ENCODE data around the gene NSUN2. TPM values are rescaled to one million over a fixed set of nuclear protein-coding genes. Genes with fewer than 3 reads are reported as not detected.
"Not testable (repeated sequence)": the region's sequence is repeated elsewhere in the genome, so short reads cannot be mapped to it uniquely, and the experiment has no call there.

Gene NSUN2
- total RNA-seq, 5 donors from 2014 or later (not counting 1 experiment from before 2014, with no cell fraction given) = 60.8 to 90.9 (median 68.7) TPM

DNA sequence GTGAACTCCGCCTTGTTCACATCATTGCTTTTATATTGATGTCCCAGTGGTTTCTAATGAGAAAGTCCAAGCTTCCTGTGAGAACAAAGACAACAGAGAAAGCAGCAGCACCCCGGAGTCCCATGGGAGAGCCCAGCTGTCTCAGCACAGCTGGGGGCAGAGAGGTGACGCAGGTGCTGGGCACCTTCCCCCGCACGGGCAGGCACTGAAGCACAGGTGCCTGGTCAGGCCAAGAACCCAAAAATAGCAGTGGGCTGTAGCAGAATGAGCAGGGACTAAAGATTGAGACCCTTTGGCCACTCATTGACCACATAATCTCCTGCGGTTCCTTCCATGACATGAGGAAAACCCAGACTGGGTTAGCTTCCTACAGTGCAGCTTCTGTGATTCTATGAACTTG lies 19.2 kb upstream of the NSUN2 start:
- Mint-ChIP-seq H3K4me1 (peaks cover 0 to 2% (median 0%) of the 10 kb centered on the region in 3 donors), H3K36me3 (peaks cover 35% of the 10 kb centered on the region), H3K27me3 (no peaks in the 10 kb centered on the region), H3K27ac (no peak overlapping the region), H3K4me3 (no peak overlapping the region), H3K9me3 (peaks cover 12 to 23% (median 13%) of the 10 kb centered on the region in 3 donors)
- H3K27me3 ChIP-seq (replicated peaks in 1 of 2; ENCODE audit: control insufficient read depth in 2 of 2, extremely low read depth in 1 of 2, insufficient read depth in 2 of 2, low read length in 1 of 2) = no peaks in the 10 kb centered on the region
- ATAC-seq (replicated peaks in 1 of 4) (no peak), DNase-seq (no peak)
- WGBS (ENCODE audit: insufficient coverage) = 91% methylated on average over 5 of the region's 6 CpGs
- H3K4me3 ChIP-seq (ENCODE audit: control insufficient read depth in 1 of 2, extremely low read depth in 1 of 2, low read length in 1 of 2) = no peak overlapping the region
- no peaks in the 10 kb centered on the region for H3K4me1 ChIP-seq (ENCODE audit: control insufficient read depth in 1 of 2, extremely low read depth in 1 of 2, insufficient read depth in 2 of 2, low read length in 2 of 2)
- CTCF ChIA-PET = no interaction called here
- peaks cover 0 to 5% of the 10 kb centered on the region in 2 donors for H3K36me3 ChIP-seq (ENCODE audit: control insufficient read depth in 2 of 2, extremely low read depth in 1 of 2, insufficient read depth in 1 of 2, low read length in 1 of 2)
- POLR2A ChIA-PET = no interaction called here
- no peak overlapping the region for H3K27ac ChIP-seq (ENCODE audit: low read length)
- H3K9me3 ChIP-seq = no peaks in the 10 kb centered on the region

DNA sequence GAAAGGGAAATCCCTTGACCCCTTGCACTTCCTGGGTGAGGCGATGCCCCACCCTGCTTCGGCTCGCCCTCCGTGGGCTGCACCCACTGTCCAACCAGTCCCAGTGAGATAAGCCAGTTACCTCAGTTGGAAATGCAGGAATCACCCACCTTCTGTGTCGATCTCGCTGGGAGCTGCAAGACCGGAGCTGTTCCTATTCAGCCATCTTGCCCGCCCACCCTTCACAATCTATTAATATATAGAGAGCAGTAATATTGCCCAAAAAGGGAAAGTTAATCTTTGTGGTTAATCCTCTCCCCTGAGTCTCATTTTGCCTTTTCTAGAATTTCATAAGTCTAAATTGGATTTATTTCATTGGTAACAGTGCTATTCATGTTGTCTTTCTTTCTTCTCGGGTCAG lies 16.8 kb upstream of the NSUN2 start:
- Mint-ChIP-seq H3K4me3 (no peak overlapping the region), H3K4me1 (peaks cover 0 to 9% (median 0%) of the 10 kb centered on the region in 3 donors), H3K9me3 (peaks cover 0 to 5% (median 5%) of the 10 kb centered on the region in 3 donors), H3K27ac (no peak overlapping the region), H3K27me3 (no peaks in the 10 kb centered on the region), H3K36me3 (peaks cover 22% of the 10 kb centered on the region)
- peaks cover 0 to 4% of the 10 kb centered on the region in 2 donors for H3K36me3 ChIP-seq (ENCODE audit: control insufficient read depth in 2 of 2, extremely low read depth in 1 of 2, insufficient read depth in 1 of 2, low read length in 1 of 2)
- DNase-seq (no peak), ATAC-seq (replicated peaks in 1 of 4) (no peak)
- 89% methylated on average over 3 of the region's 9 CpGs for WGBS (ENCODE audit: insufficient coverage)
- no peak overlapping the region for H3K4me3 ChIP-seq (ENCODE audit: control insufficient read depth in 1 of 2, extremely low read depth in 1 of 2, low read length in 1 of 2)
- H3K4me1 ChIP-seq (ENCODE audit: control insufficient read depth in 1 of 2, extremely low read depth in 1 of 2, insufficient read depth in 2 of 2, low read length in 2 of 2) = no peaks in the 10 kb centered on the region
- CTCF ChIA-PET = no interaction called here
- no peak overlapping the region for H3K27ac ChIP-seq (ENCODE audit: low read length)
- POLR2A ChIA-PET = no interaction called here
- no peaks in the 10 kb centered on the region for H3K9me3 ChIP-seq
- H3K27me3 ChIP-seq (replicated peaks in 1 of 2; ENCODE audit: control insufficient read depth in 2 of 2, extremely low read depth in 1 of 2, insufficient read depth in 2 of 2, low read length in 1 of 2) = no peaks in the 10 kb centered on the region

DNA sequence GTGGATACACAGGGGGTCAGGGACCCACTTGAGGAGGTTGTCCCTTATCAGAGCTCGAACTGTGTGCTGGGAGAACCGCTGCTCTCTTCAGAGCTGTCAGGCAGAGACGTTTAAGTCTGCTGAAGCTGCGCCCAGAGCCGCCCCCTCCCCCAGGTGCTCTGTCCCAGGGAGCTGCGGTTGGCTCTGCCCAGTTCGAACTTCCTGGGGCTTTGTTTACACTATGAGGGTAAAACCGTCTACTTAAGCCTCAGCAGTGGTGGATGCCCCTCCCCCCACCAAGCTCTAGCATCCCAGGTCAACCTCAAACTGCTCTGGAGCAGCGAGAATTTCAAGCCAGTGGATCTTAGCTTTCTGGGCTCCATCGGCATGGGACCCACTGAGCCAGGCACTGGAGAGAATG lies 16.3 kb upstream of the NSUN2 start:
- CTCF ChIA-PET = no interaction called here
- H3K27ac Mint-ChIP-seq = no peak overlapping the region
- H3K4me3 Mint-ChIP-seq = no peak overlapping the region
- DNase-seq (no peak), ATAC-seq (replicated peaks in 1 of 4) (no peak)
- Histone ChIP-seq H3K9me3 (no peaks in the 10 kb centered on the region), H3K4me3 (ENCODE audit: control insufficient read depth in 1 of 2, extremely low read depth in 1 of 2, low read length in 1 of 2) (no peak overlapping the region), H3K27ac (ENCODE audit: low read length) (no peak overlapping the region), H3K27me3 (replicated peaks in 1 of 2; ENCODE audit: control insufficient read depth in 2 of 2, extremely low read depth in 1 of 2, insufficient read depth in 2 of 2, low read length in 1 of 2) (no peaks in the 10 kb centered on the region), H3K36me3 (ENCODE audit: control insufficient read depth in 2 of 2, extremely low read depth in 1 of 2, insufficient read depth in 1 of 2, low read length in 1 of 2) (peaks cover 0 to 4% of the 10 kb centered on the region in 2 donors), H3K4me1 (ENCODE audit: control insufficient read depth in 1 of 2, extremely low read depth in 1 of 2, insufficient read depth in 2 of 2, low read length in 2 of 2) (no peaks in the 10 kb centered on the region)
- H3K4me1 Mint-ChIP-seq = peaks cover 0 to 9% (median 0%) of the 10 kb centered on the region in 3 donors
- no peaks in the 10 kb centered on the region for H3K27me3 Mint-ChIP-seq
- POLR2A ChIA-PET = no interaction called here
- peaks cover 0 to 5% (median 5%) of the 10 kb centered on the region in 3 donors for H3K9me3 Mint-ChIP-seq
- WGBS (ENCODE audit: insufficient coverage) = 88% methylated on average over 9 of the region's 10 CpGs
- peaks cover 26% of the 10 kb centered on the region for H3K36me3 Mint-ChIP-seq

DNA sequence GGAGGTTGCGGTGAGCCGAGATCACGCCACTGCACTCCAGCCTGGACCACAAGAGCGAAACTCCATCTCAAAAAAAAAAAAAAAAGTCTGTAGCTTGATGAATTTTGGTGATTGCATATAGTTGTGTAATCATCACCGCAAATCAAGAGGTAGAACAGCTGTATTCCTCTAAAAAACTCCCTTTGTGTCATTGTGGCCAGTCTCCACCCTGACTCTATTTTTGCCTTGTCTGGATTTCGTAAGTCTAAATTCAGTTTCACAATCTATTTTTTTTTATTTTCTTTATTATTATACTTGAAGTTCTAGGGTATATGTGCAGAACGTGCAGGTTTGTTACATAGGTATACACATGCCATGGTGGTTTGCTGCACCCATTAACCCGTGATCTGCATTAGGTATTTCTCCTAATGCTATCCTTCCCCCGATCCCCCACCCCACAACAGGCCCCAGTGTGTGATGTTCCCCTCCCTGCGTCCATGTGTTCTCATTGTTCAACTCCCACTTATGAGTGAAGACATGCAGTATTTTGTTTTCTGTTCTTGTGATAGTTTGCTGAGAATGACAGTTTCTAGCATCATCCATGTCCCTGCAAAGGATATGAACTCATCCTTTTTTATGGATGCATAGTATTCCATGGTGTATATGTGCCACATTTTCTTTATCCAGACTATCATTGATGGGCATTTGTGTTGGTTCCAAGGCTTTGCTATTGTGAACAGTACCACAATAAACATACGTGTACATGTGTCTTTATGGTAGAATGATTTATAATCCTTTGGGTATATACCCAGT lies 12.9 kb upstream of the NSUN2 start:
- H3K9me3 Mint-ChIP-seq; H3K27me3 Mint-ChIP-seq; CTCF ChIA-PET; POLR2A ChIA-PET; DNase-seq; H3K4me1 ChIP-seq (ENCODE audit: control insufficient read depth in 1 of 2, extremely low read depth in 1 of 2, insufficient read depth in 2 of 2, low read length in 2 of 2); H3K36me3 ChIP-seq (ENCODE audit: control insufficient read depth in 2 of 2, extremely low read depth in 1 of 2, insufficient read depth in 1 of 2, low read length in 1 of 2); H3K27ac Mint-ChIP-seq; H3K4me3 Mint-ChIP-seq; H3K4me1 Mint-ChIP-seq; H3K9me3 ChIP-seq; H3K27ac ChIP-seq (ENCODE audit: low read length); H3K27me3 ChIP-seq (replicated peaks in 1 of 2; ENCODE audit: control insufficient read depth in 2 of 2, extremely low read depth in 1 of 2, insufficient read depth in 2 of 2, low read length in 1 of 2); H3K4me3 ChIP-seq (ENCODE audit: control insufficient read depth in 1 of 2, extremely low read depth in 1 of 2, low read length in 1 of 2); ATAC-seq (replicated peaks in 1 of 4): not testable (repeated sequence)
- WGBS (ENCODE audit: insufficient coverage) = no CpG with 5 or more reads among the region's 11 CpGs
- peaks cover 20% of the 10 kb centered on the region for H3K36me3 Mint-ChIP-seq

DNA sequence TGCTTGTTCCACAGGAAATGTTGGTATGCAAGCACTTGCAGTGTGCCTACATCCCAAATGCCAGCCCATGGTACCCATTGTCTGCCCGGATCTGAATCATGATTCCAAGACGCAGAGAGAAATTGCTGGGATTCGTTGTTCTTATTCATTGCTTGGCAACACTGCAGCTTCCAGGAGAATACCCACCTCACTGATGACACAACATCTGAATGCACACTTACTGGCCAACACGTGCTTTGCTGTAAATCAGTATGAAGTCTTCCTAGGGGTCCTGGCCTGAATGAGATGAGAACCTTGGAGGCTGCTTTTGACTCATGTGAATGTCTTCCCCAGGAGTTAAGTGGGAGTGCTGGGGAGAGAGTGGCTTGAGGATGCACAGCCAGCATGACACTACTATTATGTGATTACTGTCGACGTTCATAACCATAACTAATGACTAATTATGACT lies 12.0 kb upstream of the NSUN2 start:
- Histone ChIP-seq H3K27me3 (replicated peaks in 1 of 2; ENCODE audit: control insufficient read depth in 2 of 2, extremely low read depth in 1 of 2, insufficient read depth in 2 of 2, low read length in 1 of 2) (no peaks in the 10 kb centered on the region), H3K27ac (ENCODE audit: low read length) (no peak overlapping the region), H3K4me1 (ENCODE audit: control insufficient read depth in 1 of 2, extremely low read depth in 1 of 2, insufficient read depth in 2 of 2, low read length in 2 of 2) (no peaks in the 10 kb centered on the region), H3K36me3 (ENCODE audit: control insufficient read depth in 2 of 2, extremely low read depth in 1 of 2, insufficient read depth in 1 of 2, low read length in 1 of 2) (peaks cover 0 to 4% of the 10 kb centered on the region in 2 donors), H3K9me3 (no peaks in the 10 kb centered on the region), H3K4me3 (ENCODE audit: control insufficient read depth in 1 of 2, extremely low read depth in 1 of 2, low read length in 1 of 2) (no peak overlapping the region)
- no CpG with 5 or more reads among the region's 6 CpGs for WGBS (ENCODE audit: insufficient coverage)
- DNase-seq (no peak), ATAC-seq (replicated peaks in 1 of 4) (no peak)
- H3K9me3 Mint-ChIP-seq = peaks cover 0 to 2% (median 2%) of the 10 kb centered on the region in 3 donors
- H3K36me3 Mint-ChIP-seq = peaks cover 17% of the 10 kb centered on the region
- POLR2A ChIA-PET = no interaction called here
- H3K4me3 Mint-ChIP-seq = no peak overlapping the region
- no peaks in the 10 kb centered on the region for H3K27me3 Mint-ChIP-seq
- peaks cover 0 to 9% (median 0%) of the 10 kb centered on the region in 3 donors for H3K4me1 Mint-ChIP-seq
- CTCF ChIA-PET = no interaction called here
- no peak overlapping the region for H3K27ac Mint-ChIP-seq

DNA sequence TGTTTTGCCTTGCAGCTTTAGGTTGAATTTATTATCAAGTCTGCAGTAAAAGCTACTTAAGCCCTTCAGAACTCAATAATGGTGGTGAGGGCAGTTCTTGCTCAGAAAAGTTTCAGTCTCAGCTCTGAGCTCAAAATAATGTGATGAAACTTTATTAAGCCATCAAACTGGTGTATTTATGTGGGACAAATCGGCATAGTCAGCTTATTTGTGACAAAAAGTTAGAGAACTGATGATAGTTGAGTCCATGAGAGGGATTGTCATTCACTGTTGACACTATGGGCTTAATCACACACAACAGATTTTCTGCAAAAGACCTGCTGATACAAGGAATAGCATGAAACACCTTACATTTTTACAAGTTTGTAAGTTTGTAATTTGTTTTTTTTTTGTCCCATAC lies 9.8 kb upstream of the NSUN2 start:
- no CpG with 5 or more reads among the region's 1 CpG for WGBS (ENCODE audit: insufficient coverage)
- Histone ChIP-seq H3K4me3 (ENCODE audit: control insufficient read depth in 1 of 2, extremely low read depth in 1 of 2, low read length in 1 of 2) (no peak overlapping the region), H3K27me3 (replicated peaks in 1 of 2; ENCODE audit: control insufficient read depth in 2 of 2, extremely low read depth in 1 of 2, insufficient read depth in 2 of 2, low read length in 1 of 2) (no peaks in the 10 kb centered on the region), H3K9me3 (no peaks in the 10 kb centered on the region), H3K4me1 (ENCODE audit: control insufficient read depth in 1 of 2, extremely low read depth in 1 of 2, insufficient read depth in 2 of 2, low read length in 2 of 2) (no peaks in the 10 kb centered on the region), H3K27ac (ENCODE audit: low read length) (no peak overlapping the region), H3K36me3 (ENCODE audit: control insufficient read depth in 2 of 2, extremely low read depth in 1 of 2, insufficient read depth in 1 of 2, low read length in 1 of 2) (peaks cover 0 to 4% of the 10 kb centered on the region in 2 donors)
- POLR2A ChIA-PET = no interaction called here
- CTCF ChIA-PET = interaction anchor here in 1 of 2 donors (0.7 kb wide), 1 partner anchor 636 kb away, joined by 3 read pairs; no protein-coding TSS in a partner anchor
- DNase-seq = no peak
- no peak overlapping the region for H3K4me3 Mint-ChIP-seq
- no peaks in the 10 kb centered on the region for H3K27me3 Mint-ChIP-seq
- peaks cover 13% of the 10 kb centered on the region for H3K36me3 Mint-ChIP-seq
- H3K27ac Mint-ChIP-seq = no peak overlapping the region
- no peaks in the 10 kb centered on the region for H3K9me3 Mint-ChIP-seq
- peaks cover 0 to 9% (median 0%) of the 10 kb centered on the region in 3 donors for H3K4me1 Mint-ChIP-seq
- no peak for ATAC-seq (replicated peaks in 1 of 4)

Data from T-cell (primary cell).